NCI-H1092 (cell line): ENCODE results near the gene SLC12A4.
"Not testable (repeated sequence)": the region's sequence is repeated elsewhere in the genome, so short reads cannot be mapped to it uniquely, and the experiment has no call there.

ENCODE experiments used
- DNase-seq: peaks from one replicate; lab custom pipeline; 2025; lab: John Stamatoyannopoulos, UW

Gene SLC12A4

DNA sequence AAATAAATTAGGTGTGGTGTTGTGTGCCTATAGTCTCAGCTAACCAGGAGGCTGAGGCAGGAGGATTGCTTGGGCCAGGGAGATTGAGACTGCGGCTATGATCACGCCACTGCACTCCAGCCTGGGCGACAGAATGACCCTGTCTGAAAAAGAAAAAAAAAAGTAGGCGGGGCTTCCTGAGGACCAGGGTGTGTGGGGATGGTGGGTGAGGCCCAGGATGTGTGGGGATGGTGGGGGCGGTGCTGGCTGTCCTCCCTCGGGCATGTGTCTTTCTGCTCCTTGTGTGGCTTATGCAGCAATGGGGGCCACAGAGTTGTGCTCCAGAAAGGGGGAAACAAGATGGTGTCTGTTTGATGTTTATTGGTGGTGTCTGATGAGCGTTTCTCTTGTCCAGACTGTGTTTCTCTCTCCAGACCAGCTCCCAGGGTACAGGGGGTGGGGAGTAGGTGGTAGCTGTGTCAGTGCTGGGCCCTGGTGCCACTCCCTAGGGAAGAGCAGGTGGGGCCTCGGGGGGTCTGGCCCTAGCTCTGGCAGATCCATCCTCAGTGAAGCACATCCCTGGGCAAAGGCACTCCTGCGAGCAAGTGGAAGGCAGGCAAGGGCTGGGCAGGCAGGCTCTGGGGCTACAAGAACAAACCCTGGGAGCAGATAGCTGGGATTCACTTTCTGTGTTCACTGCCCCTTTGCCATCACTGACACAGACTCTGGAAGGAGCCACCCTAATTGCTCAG, 26.8 kb downstream of the SLC12A4 start:
- no peak for DNase-seq

DNA sequence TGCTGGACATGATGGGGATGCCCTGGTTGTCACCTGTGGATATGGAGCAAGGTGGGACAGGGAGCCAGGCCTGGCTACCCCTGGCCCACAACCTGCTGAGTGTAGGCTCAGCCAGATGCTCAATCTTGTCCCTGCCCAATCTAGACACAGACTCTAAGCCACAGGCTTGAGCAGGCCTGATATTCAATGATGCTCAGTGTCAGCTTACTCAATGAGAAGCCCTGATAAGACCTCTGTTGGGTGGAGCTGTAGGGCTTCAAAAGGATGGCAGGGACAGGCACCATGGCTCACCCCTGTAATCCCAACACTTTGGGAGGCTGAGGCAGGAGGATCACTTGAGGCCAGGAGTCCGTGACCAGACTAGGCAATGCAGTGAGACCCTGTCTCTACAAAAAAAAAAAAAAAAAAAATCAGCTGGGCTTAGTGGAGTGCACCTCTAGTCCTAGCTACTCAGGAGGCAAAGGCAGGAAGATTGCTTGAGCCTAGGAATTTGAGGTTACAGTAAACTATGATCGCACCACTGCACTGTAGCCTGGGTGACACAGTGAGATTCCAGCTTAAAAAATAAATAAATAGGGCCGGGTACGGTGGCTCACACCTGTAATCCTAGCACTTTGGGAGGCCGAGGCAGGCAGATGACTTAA, 27.9 kb downstream of the SLC12A4 start:
- no peak for DNase-seq

DNA sequence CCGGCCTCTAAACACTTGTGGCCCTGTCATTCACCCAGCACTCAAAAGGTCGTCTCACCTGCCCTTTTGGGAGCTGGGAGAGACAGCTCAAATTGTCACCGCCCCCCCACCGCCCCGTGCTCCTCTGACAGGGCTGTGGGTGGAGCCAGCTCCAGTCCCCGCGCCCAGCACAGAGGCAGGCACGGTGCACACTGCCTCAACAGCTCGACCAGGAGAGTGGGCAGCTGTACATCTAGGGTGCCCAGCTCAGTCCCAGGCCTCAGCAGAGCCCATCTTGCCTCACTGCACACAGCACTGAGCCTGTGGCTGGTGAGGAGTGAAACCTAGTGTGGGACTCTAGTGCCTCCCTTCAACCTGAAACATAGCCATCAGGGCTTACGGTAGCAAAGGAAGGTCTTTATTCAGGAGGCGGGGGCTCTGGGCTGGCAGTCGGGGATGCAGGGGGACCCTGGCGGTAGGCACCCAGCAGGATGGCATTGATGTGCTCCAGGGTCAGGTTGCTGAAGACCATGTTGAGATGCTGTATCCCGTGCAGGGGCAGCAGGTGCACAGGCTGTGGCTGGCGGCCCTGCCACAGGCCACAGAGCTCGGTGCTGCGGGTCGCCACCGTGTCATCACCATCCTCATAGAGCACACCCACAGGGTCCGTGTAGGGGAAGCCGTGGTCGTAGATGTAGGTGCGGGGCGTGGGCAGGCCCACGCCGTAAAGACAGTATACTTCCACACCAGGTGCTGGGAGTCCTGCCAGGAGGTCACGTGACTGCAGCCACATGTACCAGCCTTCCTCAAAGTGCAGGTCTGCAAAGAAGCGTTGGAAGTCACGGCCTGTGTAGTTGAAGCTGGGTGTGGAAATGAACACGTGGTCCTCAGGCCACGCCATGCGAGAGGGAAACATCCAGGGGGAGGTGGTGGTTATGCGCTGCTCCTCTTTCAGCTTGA, 28.7 kb downstream of the SLC12A4 start:
- DNase-seq, result no peak

DNA sequence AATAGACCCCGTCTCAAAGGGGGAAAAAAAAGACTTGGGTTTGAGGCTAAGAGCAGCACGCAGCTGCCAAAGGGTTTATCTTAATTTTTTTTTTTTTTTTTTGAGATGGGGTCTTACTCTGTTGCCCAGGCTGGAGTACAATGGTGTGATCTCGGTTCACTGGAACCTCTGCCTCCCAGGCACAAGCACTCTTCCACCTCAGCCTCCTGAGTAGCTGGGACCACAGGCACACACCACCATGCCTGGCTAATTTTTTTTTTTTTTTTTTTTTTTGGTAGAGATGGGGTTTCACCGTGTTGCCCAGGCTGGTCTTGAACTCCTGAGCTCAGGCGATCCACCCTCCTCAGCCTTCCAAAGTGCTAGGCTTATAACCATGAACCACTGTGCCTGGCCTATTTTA, 30.7 kb downstream of the SLC12A4 start:
- DNase-seq, result not testable (repeated sequence)

DNA sequence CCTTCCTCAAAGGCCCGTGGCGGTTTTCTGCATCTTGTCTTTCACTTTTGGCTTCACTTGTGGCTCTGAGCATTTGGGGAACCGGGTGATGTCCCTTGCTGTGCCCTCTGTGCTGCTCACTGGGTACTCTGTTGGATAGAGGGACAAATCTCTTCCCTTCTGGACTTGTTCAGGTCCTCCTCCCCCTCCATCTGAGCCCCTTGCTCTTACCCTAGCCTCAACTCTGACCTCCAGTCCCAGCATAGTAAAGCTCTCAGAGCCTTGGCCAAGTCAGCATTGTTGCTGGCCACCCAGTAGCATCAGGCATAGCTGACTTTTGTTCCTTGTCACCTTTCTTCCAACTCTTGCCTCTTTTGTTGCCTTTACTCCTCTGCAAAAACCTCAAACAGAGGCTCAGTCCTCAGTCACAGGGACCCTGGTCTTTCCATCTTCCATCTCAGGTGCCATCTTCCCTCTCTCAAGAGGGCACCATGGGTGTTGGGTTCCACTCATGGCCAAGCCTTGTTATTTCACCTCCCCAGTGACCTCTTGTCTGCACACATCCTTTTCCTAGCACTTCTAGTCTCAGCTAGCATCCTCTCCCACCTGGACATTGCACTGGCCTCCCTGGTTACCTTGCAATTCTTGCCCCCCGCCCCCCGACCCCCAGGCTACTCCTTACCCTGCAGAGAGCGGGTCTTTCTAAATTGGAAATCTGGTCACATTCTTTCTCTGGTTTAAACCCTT, 31.4 kb downstream of the SLC12A4 start:
- DNase-seq, result no peak

DNA sequence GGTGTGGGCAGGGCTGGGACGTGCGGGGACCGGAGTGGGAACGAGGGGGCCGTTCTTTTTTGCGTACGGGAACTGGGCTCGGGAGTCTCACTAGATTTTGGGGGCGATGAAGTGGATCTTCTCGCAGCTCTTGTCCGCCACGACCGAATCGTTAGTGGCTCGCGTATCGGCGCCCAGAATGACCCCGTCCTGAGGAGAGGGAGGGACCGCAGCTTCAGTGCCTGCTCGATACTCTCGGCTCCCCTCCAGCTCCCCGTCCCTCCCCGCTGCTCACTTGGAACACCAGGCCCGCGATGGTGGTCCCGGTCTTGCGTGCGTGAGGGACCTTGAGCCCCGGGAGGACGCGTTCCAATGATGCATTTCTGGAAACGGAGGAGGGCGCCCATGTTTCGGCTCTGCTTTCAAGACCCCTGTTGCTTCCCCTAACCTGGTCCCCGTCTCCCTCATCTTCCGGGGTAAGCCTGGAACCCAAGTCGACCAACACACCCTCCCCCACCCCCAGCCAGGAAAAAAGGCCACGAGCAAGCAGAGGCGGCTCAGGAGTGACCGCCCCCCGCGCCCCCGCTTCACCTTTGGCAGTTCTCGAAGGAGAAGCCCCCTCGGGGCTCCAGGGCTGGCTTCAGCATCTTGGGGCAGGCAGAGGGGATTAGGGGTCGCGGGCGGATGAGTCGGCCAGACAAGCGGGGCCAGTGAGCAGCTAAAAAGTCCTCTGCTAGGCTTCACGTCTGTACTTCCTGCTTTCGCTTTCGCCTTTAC, 32.1 kb downstream of the SLC12A4 start, which contains the start of gene PSMB10:
PSMB10 (minus strand) TSS at position 727 of the 756 bp plus-strand sequence; CDS start at position 626, 101 bp downstream.
- DNase-seq, result peak; percentile 33

DNA sequence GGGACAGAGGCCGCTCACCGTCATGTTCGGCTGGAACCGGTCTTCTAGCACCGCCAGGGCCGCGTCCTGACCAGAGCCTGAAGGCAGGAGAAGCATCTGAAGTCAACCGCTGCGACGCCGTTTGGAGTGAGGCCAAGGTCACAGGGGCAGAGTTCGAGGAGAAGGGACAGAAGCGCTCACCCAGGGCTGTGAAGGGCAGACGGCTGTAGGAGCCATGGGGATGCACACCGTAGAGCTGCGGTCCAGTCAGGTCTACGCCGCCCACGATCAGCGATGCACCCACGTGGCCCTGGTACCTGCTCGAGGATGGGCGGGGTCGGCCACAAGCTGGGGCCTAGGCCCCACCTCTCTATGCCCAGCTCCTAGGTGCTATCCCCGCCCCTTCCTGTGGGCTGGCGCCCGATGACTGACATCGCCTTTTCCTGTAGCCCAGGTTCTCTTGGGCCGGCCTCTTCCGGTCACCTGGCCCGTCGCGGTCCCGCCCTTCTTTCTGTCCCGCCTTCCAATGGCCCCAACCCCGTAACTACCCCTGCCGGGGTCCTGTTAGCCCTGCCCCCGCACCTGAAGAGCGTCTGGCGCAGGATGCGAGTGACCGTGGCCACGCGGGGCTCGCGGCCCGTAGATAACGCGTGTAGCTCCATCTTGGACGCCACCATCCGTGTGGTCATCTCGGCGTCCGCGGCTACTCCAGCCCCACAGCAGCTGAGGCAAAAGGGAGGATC, 32.9 kb downstream of the SLC12A4 start:
- DNase-seq, result peak; percentile 98

DNA sequence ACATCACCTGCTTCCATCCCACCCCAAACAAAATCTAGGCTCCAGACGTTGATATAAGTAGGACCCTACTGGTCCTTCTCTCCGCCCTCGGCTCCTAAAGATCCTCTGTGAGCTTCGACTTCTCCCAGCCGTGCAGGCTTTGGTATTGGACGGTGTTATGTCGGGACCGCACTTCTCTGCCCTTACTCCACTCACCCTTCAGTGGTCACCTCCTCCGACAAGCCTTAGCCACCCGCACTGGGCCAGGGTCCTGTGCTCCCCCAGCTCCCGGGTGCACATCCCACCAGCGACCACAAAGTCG, 33.4 kb downstream of the SLC12A4 start:
- DNase-seq, result no peak

DNA sequence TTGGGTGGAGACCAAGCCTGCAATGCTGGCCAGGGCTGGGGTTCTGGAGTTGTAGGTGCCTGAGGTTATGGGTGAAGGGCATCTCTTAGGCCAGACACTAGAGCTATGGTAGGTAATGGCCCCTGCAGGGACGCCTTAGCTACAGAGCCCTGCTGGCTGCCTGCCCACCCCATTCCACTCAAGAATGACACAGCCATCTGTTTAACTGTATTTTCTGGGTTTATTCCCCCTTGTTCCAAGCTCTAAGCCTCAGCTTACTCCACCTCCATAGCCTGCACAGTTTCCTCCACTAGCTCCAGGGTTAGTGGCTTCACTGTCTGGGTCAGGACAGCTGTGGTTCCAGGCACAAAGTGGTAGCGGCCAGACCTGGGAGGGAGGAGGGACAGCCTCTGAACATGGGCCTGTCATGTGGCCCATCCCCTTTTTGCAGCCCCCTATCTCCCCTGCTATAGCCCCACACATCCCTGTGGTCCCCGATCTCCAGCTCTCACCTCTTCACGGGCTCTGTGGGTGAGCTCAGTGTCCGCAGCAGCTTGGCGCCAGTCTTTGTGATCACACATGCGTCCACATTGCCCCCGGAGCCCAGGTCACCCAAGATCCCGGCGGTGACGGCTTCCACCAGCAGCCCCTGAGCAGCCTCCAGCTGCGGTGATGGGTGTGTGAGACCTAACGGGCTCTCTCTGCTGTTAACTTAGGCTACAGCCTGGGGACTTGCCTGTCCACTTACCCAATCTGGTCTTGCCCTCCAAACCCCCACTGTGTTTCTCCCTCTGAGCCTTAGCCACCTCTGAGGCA, 33.9 kb downstream of the SLC12A4 start:
- DNase-seq, result no peak

DNA sequence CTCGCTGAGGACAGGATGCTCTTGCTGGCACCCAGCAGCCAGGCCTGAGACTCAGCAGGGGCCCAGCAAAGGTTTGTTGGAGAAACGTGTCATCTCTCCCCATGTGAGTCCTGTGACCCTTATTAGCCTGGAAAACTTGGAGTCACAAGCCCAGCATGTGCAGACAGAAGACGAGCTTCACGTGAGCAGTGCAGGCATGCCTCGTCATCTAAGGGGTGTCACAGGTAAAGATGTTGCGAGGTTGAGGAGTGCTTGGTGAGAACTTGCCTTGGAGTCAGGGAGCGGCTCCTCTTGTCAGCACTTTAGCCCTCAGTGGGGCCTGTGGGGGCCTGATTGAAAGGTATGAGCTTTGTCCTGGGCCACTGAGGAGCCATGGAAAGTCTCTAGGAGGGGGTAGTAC, 34.6 kb downstream of the SLC12A4 start:
- no peak for DNase-seq

DNA sequence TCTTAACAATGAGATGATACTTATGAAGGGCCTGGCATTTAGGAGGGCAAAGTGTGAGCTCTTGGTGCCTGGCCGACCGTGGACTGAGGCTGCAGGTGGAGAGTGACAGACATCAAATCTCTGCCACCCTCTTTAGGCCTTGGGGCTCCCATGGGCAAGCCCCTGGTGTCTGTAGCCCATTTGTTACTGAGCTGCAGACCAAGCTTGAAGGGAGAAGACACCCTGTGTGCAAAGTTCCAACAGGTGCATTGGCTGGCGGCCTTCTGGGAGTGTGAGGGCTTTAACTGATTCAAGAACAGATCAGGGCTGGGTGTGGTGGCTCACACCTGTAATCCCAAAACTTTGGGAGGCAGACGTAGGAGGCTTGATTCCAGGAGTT, 36.0 kb downstream of the SLC12A4 start:
- DNase-seq, result no peak

DNA sequence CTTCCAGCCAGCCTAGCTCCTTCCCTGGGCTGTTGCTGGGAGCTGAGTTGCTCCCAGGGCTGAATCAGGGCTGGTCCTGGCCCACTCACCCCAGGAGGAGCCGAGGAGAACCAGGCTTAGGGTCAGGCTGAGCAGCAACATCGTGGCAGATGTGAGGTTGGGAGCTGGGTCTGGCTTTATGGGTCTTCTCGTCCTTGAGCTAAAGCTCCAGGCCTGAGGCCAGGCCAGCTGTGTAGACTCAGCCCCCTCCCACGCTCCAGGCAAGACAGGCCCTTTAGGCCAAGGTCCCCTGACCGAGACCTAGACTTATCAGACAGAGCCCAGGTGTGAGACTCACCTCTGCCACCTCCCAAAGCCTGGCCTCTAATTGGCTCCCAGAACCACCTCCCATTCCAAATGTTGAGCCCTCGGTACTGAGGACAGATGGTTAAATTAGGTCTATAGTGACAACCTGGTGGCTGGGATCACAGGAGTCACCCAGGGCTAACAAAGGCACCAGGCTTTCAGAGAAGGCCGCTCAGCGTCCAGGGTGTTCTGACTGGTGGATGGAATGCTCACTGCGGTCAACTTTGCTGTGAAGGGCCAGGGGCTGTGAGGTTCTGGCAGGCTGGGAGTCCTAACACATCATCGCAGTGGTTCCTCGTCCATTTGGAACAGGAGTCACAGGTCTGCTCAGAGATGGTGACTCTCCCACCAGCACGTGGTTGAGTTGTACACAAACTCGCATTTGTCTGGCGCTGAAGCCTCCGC, 36.5 kb downstream of the SLC12A4 start, which contains the start of gene CTRL:
CTRL (minus strand) TSS at position 151 of the 750 bp plus-strand sequence; CDS start at position 141, 10 bp downstream.
- no peak for DNase-seq

DNA sequence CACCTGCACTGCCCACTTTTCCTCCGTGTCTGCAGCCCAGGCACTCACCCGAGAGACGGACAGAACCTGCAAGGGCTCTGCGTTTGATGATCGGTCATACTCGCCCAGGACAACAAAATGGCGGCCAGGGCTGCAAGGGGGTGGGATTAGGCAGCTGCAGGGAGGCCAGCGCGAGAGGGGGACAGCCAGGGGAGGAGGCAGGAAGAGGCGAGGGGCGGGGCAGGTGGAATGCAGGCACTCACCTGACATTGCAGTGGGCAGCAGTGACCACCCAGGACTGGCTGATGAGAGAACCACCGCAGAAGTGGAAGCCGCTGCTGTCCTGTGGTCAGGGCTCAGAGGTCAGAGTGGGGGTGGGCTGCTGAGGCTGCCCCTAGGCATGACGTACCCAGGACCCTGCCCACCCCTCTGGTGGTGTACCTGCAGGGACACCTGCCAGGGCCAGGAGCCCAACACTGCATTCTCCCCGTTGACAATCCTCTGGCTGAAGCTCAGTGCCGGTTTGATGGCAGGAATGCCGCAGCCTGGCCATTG, 37.7 kb downstream of the SLC12A4 start:
- no peak for DNase-seq

DNA sequence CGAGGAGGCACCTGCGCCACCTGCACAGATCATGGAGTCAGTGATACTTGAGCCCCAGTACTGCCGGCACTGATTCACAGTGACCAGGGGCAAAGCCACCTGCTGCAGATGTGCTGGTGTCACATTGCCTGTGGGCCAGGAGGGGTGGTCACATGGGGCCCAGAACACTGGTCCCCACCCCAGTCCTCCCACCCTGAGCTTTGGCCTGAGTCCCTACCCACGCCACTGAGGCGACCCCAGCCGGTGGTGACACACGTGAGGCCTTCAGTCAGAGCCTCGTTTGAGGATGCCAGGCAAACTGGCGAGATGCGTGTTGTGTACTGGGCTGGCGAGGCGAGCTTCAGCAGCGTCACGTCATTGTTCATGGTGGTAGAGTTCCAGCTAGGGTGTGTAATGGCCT, 38.2 kb downstream of the SLC12A4 start:
- no peak for DNase-seq

DNA sequence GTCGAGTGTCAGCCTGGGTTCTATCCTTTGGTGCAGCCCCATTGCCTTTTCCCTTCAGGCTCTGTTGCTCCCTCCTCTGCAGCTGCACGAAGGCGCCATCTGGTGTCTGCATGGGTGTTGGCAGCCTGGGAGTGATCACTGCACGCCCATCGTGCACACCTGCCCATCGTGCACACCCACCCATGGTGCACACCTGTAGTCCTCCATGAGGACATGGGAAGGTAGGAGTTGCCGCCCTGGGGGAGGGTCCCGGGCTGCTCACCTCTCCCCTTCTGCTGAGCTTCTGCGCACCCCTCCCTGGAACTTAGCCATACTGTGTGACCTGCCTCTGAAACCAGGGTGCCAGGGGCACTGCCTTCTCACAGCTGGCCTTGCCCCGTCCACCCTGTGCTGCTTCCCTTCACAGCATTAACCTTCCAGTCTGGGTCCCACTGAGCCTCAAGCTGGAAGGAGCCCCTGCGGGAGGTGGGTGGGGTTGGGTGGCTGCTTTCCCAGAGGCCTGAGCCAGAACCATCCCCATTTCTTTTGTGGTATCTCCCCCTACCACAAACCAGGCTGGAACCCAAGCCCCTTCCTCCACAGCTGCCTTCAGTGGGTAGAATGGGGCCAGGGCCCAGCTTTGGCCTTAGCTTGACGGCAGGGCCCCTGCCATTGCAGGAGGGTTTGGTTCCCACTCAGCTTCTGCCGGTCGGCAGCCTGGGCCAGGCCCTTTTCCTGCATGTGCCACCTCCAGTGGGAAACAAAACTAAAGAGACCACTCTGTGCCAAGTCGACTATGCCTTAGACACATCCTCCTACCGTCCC, 39.7 kb downstream of the SLC12A4 start:
- DNase-seq, result peak; percentile 63

DNA sequence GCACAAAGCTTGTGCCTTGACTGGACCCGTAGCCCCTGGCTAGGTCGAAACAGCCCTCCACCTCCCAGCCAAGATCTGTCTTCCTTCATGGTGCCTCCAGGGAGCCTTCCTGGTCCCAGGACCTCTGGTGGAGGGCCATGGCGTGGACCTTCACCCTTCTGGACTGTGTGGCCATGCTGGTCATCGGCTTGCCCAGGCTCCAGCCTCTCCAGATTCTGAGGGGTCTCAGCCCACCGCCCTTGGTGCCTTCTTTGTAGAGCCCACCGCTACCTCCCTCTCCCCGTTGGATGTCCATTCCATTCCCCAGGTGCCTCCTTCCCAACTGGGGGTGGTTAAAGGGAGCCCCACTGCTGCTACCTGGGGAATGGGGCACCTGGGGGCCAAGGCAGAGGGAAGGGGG, 40.3 kb downstream of the SLC12A4 start:
- DNase-seq, result no peak

DNA sequence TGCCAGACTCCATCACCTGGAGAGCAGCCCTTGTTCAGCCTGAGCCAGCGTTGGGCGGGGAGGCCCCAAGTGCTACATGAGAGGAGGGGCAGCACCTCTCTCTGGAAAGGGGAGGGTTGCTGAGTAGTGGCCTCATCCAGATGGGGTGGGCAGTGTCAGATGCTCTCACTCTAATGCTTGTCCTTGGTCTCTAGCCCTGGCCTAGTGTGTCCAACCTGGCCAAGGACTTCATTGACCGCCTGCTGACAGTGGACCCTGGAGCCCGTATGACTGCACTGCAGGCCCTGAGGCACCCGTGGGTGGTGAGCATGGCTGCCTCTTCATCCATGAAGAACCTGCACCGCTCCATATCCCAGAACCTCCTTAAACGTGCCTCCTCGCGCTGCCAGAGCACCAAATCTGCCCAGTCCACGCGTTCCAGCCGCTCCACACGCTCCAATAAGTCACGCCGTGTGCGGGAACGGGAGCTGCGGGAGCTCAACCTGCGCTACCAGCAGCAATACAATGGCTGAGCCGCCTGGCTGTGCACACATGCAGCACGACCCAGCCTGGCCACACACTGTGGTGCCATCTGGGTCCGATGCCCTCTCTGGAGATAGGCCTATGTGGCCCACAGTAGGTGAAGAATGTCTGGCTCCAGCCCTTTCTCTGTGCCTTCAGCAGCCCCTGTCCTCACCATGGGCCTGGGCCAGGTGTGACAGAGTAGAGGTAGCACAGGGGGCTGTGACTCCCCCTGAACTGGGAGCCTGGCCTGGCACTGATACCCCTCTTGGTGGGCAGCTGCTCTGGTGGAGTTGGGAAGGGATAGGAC, 41.1 kb downstream of the SLC12A4 start:
- DNase-seq, result no peak
